Ovary (tissue), 3 donors: ENCODE measurements around the gene ASPA.

Experiments
- EP300 ChIP-seq: sonication (generic); formaldehyde crosslinking; IDR thresholded peaks from one replicate; pipeline ENCODE4 v1.6.1; 2017; ENCODE audit warnings: antibody characterized with exemption
- POLR2A ChIP-seq: fragments of 450-650 bp; IDR thresholded peaks from one replicate; pipeline ENCODE4 v1.6.1; 2017; ENCODE audit warnings: antibody characterized with exemption, mild to moderate bottlenecking, moderate library complexity
- TF ChIP-seq, protein P1 (sequence below), 3 donors: fragments of 450-650 bp in 2 of 3; fragments of 200-600 bp in 1 of 3; IDR thresholded peaks; one replicate each; pipeline versions ENCODE4 v1.5.1 to v1.8.0; 2016 to 2022; ENCODE audit warnings: antibody characterized with exemption in 3 of 3, mild to moderate bottlenecking in 1 of 3
- donor health status: DM: no; HTN: no; CAD: no.

DNA sequence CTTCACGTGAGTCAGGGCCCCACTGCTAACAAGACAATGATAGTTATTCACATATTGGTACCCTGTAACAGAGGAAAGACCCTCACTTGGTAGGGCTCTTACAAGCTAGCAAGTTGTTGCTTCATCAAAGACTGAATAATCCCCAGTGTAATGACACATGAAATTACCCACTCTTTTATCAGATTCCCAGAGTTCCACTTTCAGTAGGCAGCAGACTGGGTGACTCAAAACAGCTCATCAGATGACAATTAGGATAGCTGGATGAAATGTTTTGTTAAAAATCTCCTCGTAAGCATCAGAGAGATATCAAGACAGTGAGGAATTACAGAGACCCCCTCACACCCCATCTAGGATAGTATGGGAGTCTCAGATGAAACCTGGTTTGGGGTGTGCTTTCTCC, 35.3 kb upstream of the ASPA start:
- TF ChIP-seq, protein P1, sequence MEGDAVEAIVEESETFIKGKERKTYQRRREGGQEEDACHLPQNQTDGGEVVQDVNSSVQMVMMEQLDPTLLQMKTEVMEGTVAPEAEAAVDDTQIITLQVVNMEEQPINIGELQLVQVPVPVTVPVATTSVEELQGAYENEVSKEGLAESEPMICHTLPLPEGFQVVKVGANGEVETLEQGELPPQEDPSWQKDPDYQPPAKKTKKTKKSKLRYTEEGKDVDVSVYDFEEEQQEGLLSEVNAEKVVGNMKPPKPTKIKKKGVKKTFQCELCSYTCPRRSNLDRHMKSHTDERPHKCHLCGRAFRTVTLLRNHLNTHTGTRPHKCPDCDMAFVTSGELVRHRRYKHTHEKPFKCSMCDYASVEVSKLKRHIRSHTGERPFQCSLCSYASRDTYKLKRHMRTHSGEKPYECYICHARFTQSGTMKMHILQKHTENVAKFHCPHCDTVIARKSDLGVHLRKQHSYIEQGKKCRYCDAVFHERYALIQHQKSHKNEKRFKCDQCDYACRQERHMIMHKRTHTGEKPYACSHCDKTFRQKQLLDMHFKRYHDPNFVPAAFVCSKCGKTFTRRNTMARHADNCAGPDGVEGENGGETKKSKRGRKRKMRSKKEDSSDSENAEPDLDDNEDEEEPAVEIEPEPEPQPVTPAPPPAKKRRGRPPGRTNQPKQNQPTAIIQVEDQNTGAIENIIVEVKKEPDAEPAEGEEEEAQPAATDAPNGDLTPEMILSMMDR (IDR thresholded peaks at IDR 0.05): no peak
- TF ChIP-seq POLR2A (no peak), EP300 (no peak)
